CD4-positive, alpha-beta T cell treated with Interleukin-21 for 1 hour (primary cell): ENCODE measurements around the gene CLDN5.
"Not testable (repeated sequence)": the region's sequence is repeated elsewhere in the genome, so short reads cannot be mapped to it uniquely, and the experiment has no call there.

ENCODE experiments used
- DNase-seq: peaks from one replicate; pipeline ENCODE4 v3.0.0-alpha.2; 2020

Gene CLDN5

GRCh38 chr22:19524170-19525115 is at the start of gene CLDN5:
Gene CLDN5, minus strand, starts transcription at chr22:19524410. Its CDS starts 155 bp downstream, at chr22:19524255.
- no peak for DNase-seq

- DNase-seq = no peak
Measured at GRCh38 chr22:19571995-19572394, 47.8 kb upstream of the CLDN5 start.

DNA sequence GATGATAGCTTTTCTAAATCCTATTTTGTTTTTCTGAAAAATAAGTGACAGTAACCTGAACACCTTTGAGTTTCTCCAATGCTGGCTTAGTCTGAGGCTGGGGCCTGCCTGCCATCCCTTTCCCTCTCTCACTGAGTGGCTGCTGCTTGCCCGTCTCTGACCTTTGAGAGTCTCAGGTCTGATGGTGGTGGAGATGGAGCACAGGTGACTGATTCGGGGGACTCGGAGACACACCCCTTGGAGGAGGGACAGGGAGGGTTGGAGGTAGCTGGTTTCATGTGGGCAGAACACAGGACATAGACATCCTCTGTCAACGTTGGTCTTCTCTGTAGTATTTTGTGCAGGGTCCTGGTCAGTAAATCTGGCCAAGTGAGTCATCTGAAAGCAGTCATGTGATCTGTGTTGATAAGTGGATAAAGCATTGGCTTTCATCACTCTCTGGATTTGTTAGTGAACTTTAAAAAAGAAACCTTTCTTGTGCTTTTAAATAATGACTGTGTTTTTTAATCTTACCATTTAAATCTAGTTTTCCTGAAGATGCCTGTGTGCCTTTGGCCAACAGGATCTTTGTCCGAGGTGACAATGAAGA is 47.1 kb upstream of the CLDN5 start:
- DNase-seq = no peak

DNA sequence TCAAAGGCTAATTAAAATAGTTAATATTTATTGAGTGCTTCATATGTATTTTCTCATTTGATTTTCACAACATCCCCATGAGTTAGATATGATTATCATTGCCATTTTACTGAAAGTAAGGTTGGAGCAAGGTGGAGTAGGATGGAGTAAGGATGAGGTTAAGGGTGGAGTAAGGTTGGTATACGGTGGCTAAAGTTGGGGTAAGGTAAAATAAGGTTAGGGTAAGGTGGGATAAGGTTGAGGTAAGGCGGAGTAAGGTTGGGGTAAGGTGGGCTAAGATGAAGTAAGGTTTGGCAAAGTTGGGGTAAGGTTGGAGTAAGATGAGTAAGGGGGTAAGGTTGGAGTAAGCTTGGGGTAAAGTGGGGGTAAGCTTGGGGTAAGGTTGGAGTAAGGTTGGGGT is 45.8 kb upstream of the CLDN5 start:
- no peak for DNase-seq

- DNase-seq = no peak
Measured at GRCh38 chr22:19569276-19569640, 45.0 kb upstream of the CLDN5 start.

GRCh38 chr22:19568337-19569275 is 44.4 kb upstream of the CLDN5 start:
- no peak for DNase-seq

GRCh38 chr22:19567157-19568009 is 43.2 kb upstream of the CLDN5 start:
- DNase-seq = no peak

DNA sequence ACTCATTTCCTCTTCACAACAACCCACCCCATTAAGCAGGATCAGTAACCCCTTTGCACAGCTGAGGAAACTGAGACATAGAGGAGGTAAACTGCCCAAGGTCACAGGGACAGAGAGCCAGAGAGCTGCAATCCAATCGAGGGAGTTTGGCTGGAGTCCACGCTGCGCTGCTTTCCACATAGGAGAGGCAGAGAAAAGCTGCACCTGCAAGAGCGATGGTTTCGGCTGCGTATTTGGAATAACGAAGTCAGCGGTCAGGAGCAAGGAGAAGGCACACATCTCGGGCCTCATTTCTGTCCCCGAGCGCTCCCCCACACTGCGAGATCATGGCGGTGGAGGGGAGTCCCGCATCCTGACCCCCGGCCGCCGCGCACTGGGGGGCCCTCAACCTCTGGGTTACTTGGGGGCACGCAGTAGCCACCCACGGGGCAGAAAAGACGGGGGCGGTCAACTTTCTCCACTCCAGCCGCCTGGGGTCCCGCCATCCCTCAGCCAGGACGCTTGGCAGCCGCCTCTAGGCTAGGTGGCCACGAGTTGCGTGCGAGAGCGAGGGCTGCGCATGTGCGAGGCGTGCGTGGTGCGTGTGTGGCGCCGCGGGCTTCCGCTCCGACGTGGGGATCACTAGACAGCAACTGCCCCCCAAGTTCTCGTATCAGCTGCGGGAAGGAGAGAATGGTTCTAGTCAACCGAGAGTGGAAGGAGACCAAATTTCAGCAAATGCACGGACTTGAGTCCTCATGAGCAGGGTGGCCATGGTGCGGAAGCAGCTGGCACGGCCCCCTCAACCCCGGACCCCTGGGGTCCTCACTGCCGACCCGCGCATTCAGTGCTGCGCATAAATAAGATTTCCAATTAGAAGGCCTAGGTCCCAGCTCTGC is 42.3 kb upstream of the CLDN5 start:
- no peak for DNase-seq

GRCh38 chr22:19565382-19566278 is 41.4 kb upstream of the CLDN5 start:
- DNase-seq = no peak

DNA sequence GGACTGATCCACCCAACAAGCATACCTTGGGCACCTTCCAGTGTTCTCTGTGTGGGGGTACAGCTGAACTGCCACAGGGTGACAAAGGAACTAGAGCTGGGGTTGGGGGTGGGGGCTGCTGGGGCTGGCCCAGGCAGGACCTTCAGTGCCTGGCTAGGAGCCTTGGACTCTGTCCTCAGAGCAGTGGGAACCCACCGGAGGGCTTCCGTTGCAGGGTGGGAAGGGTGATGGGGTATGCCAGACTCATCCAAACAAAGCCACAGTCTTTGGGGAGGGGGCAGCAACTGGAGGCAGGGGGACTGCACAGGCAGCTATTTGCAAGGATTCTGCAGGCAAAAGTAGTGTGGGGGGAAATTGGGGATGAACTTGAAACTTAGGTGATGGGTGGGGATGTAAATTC is 35.7 kb upstream of the CLDN5 start:
- DNase-seq = no peak

GRCh38 chr22:19559324-19559811 is 35.2 kb upstream of the CLDN5 start:
- no peak for DNase-seq

- DNase-seq = no peak
Measured at GRCh38 chr22:19556963-19557545, 32.8 kb upstream of the CLDN5 start.

GRCh38 chr22:19555651-19556050 is 31.4 kb upstream of the CLDN5 start:
- DNase-seq = no peak

DNA sequence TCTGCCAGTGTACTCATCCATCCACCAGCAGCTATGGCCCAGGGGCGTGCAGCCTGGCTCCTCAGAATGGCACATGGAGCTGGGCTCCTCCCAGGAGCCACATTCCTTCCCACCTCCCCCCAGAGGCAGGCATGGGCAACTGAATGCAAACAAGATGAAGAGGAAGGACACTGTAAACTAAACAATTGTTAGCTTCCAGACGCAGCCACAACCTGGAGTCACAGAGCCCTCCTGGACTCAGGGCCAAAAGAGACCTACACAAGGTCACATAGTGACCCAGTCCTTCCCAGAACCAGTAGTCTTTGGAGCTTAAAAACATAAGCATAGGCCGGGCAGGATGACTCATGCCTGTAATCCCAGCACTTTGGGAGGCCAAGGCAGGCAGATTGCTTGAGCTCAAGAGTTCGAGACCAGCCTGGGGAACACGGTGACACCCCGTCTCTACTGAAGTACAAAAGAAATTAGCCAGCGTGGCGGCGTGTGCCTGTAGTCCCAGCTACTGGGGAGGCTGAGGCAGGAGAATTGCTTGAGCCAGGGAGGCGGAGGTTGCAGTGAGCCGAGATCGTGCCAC is 30.7 kb upstream of the CLDN5 start:
- DNase-seq = no peak

DNA sequence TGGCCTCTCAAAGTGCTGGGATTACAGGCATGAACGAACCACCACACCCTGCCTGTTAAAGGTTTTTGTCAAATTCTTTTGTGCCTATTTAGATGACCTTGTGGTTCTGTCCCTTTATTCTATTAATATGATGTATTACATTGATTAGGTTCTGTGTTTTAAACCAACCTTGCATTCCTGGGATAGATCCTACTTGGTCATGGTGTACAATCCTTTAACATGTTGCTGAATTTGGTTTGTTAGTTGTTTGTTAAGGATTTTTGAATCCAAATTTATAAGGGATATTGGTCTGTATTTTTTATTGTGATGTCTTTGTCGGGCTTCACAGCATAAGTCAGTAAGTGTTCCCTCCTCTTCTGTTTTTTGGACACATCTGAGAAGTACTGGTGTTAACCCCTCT is 29.0 kb upstream of the CLDN5 start:
- DNase-seq = no peak

DNA sequence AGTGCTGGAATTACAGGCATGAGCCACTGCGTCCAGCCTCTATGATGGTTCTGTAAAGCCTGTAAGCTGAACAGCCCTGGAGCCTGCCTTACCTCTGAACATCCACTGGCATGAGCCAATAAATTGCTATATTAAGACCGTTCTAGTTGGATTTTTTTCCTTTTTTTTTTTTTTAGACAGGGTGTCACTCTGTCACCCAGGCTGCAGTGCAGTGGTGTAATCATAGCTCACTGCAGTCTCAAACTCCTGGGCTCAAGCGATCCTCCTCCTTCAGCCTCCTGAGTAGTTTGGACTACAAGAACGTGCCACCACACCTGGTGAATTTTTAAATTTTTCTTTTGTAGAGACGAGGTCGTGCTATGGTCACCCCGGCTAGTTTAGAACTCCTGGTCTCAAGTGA is 26.2 kb upstream of the CLDN5 start:
- no peak for DNase-seq

GRCh38 chr22:19549428-19549827 is 25.2 kb upstream of the CLDN5 start:
- DNase-seq = no peak

- DNase-seq = no peak
Measured at GRCh38 chr22:19548964-19549363, 24.8 kb upstream of the CLDN5 start.

GRCh38 chr22:19548427-19548826 is 24.2 kb upstream of the CLDN5 start:
- not testable (repeated sequence) for DNase-seq
